ENCODE data around the gene EPN3.

DNA sequence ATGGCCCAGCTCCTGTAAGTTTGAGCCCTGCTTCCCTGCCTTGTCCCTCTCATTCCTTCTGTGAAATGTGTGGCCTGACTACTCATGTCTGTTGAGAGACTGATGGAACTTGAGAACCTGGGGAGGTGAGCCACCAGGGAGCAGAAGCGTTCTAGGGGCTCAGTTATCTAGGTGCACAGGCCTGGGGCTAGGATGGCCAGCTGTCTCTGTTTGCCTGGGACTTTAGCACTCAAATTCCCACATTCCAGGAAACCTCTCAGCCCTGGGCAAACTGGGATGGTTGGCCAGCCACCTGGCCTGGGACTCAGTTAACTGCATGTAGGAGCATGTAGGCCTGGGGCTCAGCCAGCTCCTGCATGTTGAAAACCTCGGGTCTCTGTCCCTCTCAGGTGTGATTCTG lies 9.3 kb upstream of the EPN3 start:
- TF ChIP-seq, protein P1, sequence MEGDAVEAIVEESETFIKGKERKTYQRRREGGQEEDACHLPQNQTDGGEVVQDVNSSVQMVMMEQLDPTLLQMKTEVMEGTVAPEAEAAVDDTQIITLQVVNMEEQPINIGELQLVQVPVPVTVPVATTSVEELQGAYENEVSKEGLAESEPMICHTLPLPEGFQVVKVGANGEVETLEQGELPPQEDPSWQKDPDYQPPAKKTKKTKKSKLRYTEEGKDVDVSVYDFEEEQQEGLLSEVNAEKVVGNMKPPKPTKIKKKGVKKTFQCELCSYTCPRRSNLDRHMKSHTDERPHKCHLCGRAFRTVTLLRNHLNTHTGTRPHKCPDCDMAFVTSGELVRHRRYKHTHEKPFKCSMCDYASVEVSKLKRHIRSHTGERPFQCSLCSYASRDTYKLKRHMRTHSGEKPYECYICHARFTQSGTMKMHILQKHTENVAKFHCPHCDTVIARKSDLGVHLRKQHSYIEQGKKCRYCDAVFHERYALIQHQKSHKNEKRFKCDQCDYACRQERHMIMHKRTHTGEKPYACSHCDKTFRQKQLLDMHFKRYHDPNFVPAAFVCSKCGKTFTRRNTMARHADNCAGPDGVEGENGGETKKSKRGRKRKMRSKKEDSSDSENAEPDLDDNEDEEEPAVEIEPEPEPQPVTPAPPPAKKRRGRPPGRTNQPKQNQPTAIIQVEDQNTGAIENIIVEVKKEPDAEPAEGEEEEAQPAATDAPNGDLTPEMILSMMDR (IDR thresholded peaks at IDR 0.05), result no peak
- TF ChIP-seq SIN3A (IDR thresholded peaks at IDR 0.05; ENCODE audit: borderline replicate concordance, insufficient read depth, low read depth, low read length) (no peak), POLR2AphosphoS5 (IDR thresholded peaks at IDR 0.05; ENCODE audit: low read depth, low read length) (no peak)
- TF ChIP-seq, protein P2, sequence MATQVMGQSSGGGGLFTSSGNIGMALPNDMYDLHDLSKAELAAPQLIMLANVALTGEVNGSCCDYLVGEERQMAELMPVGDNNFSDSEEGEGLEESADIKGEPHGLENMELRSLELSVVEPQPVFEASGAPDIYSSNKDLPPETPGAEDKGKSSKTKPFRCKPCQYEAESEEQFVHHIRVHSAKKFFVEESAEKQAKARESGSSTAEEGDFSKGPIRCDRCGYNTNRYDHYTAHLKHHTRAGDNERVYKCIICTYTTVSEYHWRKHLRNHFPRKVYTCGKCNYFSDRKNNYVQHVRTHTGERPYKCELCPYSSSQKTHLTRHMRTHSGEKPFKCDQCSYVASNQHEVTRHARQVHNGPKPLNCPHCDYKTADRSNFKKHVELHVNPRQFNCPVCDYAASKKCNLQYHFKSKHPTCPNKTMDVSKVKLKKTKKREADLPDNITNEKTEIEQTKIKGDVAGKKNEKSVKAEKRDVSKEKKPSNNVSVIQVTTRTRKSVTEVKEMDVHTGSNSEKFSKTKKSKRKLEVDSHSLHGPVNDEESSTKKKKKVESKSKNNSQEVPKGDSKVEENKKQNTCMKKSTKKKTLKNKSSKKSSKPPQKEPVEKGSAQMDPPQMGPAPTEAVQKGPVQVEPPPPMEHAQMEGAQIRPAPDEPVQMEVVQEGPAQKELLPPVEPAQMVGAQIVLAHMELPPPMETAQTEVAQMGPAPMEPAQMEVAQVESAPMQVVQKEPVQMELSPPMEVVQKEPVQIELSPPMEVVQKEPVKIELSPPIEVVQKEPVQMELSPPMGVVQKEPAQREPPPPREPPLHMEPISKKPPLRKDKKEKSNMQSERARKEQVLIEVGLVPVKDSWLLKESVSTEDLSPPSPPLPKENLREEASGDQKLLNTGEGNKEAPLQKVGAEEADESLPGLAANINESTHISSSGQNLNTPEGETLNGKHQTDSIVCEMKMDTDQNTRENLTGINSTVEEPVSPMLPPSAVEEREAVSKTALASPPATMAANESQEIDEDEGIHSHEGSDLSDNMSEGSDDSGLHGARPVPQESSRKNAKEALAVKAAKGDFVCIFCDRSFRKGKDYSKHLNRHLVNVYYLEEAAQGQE (IDR thresholded peaks at IDR 0.05; ENCODE audit: insufficient read depth in 1 of 2, low read depth in 2 of 2, low read length in 1 of 2), result no peak

All from Panc1 (cell line).